HCT116 (cell line): ENCODE results near the gene HIF1AN.

Experiments
- EGR1 ChIP-seq: IDR thresholded peaks from 2 replicates; pipeline ENCODE4 v1.6.1; 2012; ENCODE audit warnings: low read depth
- EZH2 ChIP-seq: fragments of 200-600 bp; sonication (generic); IDR thresholded peaks from 2 replicates; pipeline ENCODE4 v1.6.1; 2017; ENCODE audit warnings: antibody characterized with exemption, mixed run types
- EZH2phosphoT487 ChIP-seq: fragments of 200-600 bp; IDR thresholded peaks from 2 replicates; pipeline ENCODE4 v1.6.1; 2018; ENCODE audit warnings: antibody characterized with exemption, borderline replicate concordance
- FOSL1 ChIP-seq: IDR thresholded peaks from 2 replicates; pipeline ENCODE4 v1.6.1; 2012; ENCODE audit warnings: low read depth
- POLR2A ChIP-seq: IDR thresholded peaks from 2 replicates; pipeline ENCODE4 v1.7.0; 2011; ENCODE audit warnings: borderline replicate concordance; ENCODE audit not compliant: insufficient read depth, insufficient read length; ENCODE audit errors: extremely low read depth
- POLR2AphosphoS5 ChIP-seq: IDR thresholded peaks from 2 replicates; pipeline ENCODE4 v1.6.1; 2011; ENCODE audit warnings: mild to moderate bottlenecking, low read depth, low read length, moderate library complexity
- RAD21 ChIP-seq: IDR thresholded peaks from 2 replicates; pipeline ENCODE4 v1.6.1; 2012; ENCODE audit warnings: low read depth, mild to moderate bottlenecking
- SP1 ChIP-seq: IDR thresholded peaks from 2 replicates; pipeline ENCODE4 v1.6.1; 2012; ENCODE audit warnings: low read depth
- YY1 ChIP-seq: IDR thresholded peaks from 2 replicates; pipeline ENCODE4 v1.6.1; 2011; ENCODE audit warnings: low read length, low read depth, moderate library complexity, mild to moderate bottlenecking; ENCODE audit not compliant: insufficient replicate concordance; ENCODE audit errors: extremely low read depth
- ZFX ChIP-seq: fragments of 450-650 bp; IDR thresholded peaks from 2 replicates; pipeline ENCODE4 v1.6.1; 2017
- TF ChIP-seq, protein P1 (sequence below), 3 experiments: fragments of 200-600 bp in 1 of 3; sonication (generic) in 1 of 3; IDR thresholded peaks in 2 of 3; conservative IDR thresholded peaks in 1 of 3; 2 replicates each; pipeline ENCODE4 v1.5.1; 2012 to 2017; ENCODE audit warnings: low read depth in 2 of 3, low read length in 2 of 3, antibody characterized with exemption in 1 of 3, borderline replicate concordance in 1 of 3, control low read depth in 1 of 3, mild to moderate bottlenecking in 1 of 3, mixed read lengths in 1 of 3, mixed run types in 1 of 3, moderate library complexity in 1 of 3; ENCODE audit not compliant: insufficient read depth in 1 of 3
- TF ChIP-seq, protein P2 (sequence below): IDR thresholded peaks from 2 replicates; pipeline ENCODE4 v1.6.1; 2011; ENCODE audit warnings: mild to moderate bottlenecking, low read length, moderate library complexity; ENCODE audit not compliant: insufficient replicate concordance; ENCODE audit errors: extremely low read depth
- TF ChIP-seq, protein P3 (sequence below): IDR thresholded peaks from 2 replicates; pipeline ENCODE4 v1.6.1; 2012
- TF ChIP-seq, protein P4 (sequence below): IDR thresholded peaks from 2 replicates; pipeline ENCODE4 v1.6.1; 2012; ENCODE audit warnings: low read depth

DNA sequence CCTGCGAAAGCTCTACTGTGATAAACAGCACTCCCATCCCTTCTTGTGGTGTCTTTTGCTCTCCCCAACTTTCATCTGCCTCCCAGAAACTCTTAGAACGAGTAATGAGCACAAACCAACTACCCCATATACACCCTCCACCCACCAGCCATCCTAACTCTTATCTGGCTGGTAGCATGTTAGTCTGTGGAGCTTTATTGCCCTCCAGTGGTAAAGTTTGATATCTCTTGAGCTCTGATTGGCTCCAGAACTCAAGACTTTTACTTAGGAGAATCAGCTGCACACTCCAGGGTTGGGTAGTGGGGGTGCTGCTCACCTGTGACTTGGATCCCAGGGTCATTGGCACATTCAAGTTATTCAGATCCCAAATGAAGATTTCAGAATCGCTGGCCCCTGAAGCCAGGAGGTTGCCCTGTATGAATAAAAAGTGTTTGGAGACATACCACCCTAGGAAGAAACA is 27.0 kb upstream of the HIF1AN start:
- TF ChIP-seq, protein P1, sequence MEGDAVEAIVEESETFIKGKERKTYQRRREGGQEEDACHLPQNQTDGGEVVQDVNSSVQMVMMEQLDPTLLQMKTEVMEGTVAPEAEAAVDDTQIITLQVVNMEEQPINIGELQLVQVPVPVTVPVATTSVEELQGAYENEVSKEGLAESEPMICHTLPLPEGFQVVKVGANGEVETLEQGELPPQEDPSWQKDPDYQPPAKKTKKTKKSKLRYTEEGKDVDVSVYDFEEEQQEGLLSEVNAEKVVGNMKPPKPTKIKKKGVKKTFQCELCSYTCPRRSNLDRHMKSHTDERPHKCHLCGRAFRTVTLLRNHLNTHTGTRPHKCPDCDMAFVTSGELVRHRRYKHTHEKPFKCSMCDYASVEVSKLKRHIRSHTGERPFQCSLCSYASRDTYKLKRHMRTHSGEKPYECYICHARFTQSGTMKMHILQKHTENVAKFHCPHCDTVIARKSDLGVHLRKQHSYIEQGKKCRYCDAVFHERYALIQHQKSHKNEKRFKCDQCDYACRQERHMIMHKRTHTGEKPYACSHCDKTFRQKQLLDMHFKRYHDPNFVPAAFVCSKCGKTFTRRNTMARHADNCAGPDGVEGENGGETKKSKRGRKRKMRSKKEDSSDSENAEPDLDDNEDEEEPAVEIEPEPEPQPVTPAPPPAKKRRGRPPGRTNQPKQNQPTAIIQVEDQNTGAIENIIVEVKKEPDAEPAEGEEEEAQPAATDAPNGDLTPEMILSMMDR (IDR thresholded peaks at IDR 0.05 in 2 of 3, conservative IDR thresholded peaks at IDR 0.05 in 1 of 3; ENCODE audit: borderline replicate concordance in 1 of 3, insufficient read depth in 1 of 3, low read depth in 2 of 3, low read length in 2 of 3) = peak; percentile 76 to 92 (median 91)
- TF ChIP-seq, protein P2, sequence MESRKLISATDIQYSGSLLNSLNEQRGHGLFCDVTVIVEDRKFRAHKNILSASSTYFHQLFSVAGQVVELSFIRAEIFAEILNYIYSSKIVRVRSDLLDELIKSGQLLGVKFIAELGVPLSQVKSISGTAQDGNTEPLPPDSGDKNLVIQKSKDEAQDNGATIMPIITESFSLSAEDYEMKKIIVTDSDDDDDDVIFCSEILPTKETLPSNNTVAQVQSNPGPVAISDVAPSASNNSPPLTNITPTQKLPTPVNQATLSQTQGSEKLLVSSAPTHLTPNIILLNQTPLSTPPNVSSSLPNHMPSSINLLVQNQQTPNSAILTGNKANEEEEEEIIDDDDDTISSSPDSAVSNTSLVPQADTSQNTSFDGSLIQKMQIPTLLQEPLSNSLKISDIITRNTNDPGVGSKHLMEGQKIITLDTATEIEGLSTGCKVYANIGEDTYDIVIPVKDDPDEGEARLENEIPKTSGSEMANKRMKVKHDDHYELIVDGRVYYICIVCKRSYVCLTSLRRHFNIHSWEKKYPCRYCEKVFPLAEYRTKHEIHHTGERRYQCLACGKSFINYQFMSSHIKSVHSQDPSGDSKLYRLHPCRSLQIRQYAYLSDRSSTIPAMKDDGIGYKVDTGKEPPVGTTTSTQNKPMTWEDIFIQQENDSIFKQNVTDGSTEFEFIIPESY = no peak
- TF ChIP-seq, protein P3, sequence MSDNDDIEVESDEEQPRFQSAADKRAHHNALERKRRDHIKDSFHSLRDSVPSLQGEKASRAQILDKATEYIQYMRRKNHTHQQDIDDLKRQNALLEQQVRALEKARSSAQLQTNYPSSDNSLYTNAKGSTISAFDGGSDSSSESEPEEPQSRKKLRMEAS = no peak
- TF ChIP-seq POLR2A = no peak
- no peak for TF ChIP-seq SP1
- TF ChIP-seq YY1 = no peak
- TF ChIP-seq EZH2phosphoT487 = no peak
- TF ChIP-seq FOSL1 = no peak
- peak; percentile 92 for TF ChIP-seq RAD21
- no peak for TF ChIP-seq POLR2AphosphoS5
- TF ChIP-seq ZFX = no peak
- TF ChIP-seq EGR1 = no peak
- TF ChIP-seq EZH2 = no peak
- TF ChIP-seq, protein P4, sequence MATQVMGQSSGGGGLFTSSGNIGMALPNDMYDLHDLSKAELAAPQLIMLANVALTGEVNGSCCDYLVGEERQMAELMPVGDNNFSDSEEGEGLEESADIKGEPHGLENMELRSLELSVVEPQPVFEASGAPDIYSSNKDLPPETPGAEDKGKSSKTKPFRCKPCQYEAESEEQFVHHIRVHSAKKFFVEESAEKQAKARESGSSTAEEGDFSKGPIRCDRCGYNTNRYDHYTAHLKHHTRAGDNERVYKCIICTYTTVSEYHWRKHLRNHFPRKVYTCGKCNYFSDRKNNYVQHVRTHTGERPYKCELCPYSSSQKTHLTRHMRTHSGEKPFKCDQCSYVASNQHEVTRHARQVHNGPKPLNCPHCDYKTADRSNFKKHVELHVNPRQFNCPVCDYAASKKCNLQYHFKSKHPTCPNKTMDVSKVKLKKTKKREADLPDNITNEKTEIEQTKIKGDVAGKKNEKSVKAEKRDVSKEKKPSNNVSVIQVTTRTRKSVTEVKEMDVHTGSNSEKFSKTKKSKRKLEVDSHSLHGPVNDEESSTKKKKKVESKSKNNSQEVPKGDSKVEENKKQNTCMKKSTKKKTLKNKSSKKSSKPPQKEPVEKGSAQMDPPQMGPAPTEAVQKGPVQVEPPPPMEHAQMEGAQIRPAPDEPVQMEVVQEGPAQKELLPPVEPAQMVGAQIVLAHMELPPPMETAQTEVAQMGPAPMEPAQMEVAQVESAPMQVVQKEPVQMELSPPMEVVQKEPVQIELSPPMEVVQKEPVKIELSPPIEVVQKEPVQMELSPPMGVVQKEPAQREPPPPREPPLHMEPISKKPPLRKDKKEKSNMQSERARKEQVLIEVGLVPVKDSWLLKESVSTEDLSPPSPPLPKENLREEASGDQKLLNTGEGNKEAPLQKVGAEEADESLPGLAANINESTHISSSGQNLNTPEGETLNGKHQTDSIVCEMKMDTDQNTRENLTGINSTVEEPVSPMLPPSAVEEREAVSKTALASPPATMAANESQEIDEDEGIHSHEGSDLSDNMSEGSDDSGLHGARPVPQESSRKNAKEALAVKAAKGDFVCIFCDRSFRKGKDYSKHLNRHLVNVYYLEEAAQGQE = no peak
